NCI-H460 (cell line): ENCODE data around the gene CARNS1. TPM values are rescaled to one million over a fixed set of nuclear protein-coding genes. Genes with fewer than 3 reads are reported as not detected.
"Not testable (repeated sequence)": the region's sequence is repeated elsewhere in the genome, so short reads cannot be mapped to it uniquely, and the experiment has no call there.

Experiments
- DNase-seq: peaks from one replicate; pipeline ENCODE4 v3.0.0-alpha.2; 2016; ENCODE audit warnings: low read depth; ENCODE audit errors: extremely low read depth
- small RNA-seq, 2 experiments: library from RNA; depleted of rRNA; stranded (forward); fragments of <200 nt; gene quantifications; one replicate each; pipeline ENCODE3, GENCODE V24; 2014
- total RNA-seq: library from RNA; depleted of rRNA; stranded (reverse); fragments of >200 nt; shearing (Covaris generic); gene quantifications from 2 replicates; pipeline ENCODE4 v1.2.3, GENCODE V29; 2014; rRNA removed

CARNS1 gene
- total RNA-seq, 1 experiment from 2014 or later: 0.12 TPM

GRCh38 chr11:67463680-67464410, 48.4 kb downstream of the CARNS1 start:
- peak; percentile 87 for DNase-seq

GRCh38 chr11:67464411-67465188, 49.1 kb downstream of the CARNS1 start:
- DNase-seq: peak; percentile 75

GRCh38 chr11:67465189-67465510, 49.7 kb downstream of the CARNS1 start:
- DNase-seq: no peak

GRCh38 chr11:67465530-67465929, 50.1 kb downstream of the CARNS1 start:
- DNase-seq: not testable (repeated sequence)

- DNase-seq: no peak
Observed at GRCh38 chr11:67466367-67466766, 50.9 kb downstream of the CARNS1 start.

DNA sequence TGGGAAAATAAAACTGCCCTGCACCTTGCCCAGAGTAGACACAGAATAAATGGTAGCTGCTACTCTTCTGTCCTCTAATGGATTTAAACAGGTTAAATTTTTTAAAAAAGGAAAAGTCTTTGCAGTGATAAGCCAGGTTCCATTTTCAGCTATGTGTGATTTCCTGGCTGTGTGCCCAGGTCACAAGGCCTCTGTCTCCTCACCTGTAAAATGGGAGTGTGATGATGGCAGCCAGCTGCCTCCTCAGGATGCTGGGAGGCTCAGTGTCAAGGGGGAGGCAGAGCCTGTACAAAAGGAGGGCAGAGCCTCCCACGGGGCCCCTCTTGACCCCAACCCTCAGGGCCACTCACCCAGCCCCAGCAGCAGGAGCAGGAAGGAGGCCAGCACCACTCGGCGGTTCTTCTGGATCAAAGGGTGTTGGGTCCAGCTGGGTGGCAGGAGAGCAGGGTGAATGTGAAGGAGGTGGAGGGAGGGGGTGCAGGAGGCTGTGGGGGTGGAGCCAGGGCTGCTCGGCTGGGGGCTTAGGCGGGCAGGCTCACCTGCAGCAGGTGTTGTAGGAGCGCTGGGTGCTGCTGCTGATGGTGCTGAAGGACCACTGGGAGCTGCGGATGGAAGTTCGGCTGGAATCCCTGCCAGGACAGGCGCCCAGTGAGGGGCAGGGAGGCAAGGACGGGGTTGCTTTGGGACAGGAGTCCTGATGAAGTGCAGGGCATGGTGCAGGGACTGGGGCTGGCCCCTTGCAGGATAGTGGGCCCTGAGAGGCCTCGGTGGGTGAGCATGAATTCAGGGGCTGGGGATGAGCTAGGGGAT, 51.7 kb downstream of the CARNS1 start:
- DNase-seq: no peak

GRCh38 chr11:67468056-67468455, 52.6 kb downstream of the CARNS1 start:
- DNase-seq: no peak

DNA sequence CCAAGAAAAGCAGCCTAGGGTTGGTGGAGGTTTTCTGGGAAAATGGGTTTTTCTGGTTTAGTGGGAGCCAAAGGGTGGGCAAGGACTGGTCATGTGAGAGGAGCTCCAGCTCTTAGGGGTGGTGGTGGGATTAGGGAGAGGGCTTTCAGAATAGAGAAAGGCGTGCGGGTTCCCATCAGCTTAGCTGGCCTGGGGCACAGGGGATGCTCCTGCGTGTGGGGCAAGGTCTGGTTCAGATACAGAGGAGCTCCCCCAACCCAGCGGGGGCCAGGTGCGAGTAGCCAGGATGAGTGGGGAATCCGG, 52.9 kb downstream of the CARNS1 start:
- DNase-seq: no peak

- peak; percentile 80 for DNase-seq
Observed at GRCh38 chr11:67468759-67469507, 53.5 kb downstream of the CARNS1 start, which contains the start of gene TMEM134. Gene TMEM134 (minus strand): TSS chr11:67469251. CDS start chr11:67469192, 59 bp downstream.

DNA sequence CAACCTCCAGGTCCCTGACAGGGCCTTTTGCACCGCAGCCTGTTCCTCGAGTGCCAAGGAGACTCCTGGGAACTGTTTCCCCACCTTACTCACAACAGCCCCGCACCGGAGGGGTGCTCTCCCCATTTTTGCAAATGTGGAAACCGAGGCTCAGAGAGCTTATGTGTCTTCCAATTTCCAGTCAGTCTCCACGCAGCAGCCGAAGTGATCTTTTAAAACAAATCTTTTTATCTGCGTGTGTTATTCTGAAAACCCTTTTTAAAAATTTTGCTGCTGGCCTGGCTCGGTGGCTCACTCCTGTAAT, 54.0 kb downstream of the CARNS1 start:
- DNase-seq: no peak

GRCh38 chr11:67470337-67471002, 55.0 kb downstream of the CARNS1 start:
- DNase-seq: no peak

DNA sequence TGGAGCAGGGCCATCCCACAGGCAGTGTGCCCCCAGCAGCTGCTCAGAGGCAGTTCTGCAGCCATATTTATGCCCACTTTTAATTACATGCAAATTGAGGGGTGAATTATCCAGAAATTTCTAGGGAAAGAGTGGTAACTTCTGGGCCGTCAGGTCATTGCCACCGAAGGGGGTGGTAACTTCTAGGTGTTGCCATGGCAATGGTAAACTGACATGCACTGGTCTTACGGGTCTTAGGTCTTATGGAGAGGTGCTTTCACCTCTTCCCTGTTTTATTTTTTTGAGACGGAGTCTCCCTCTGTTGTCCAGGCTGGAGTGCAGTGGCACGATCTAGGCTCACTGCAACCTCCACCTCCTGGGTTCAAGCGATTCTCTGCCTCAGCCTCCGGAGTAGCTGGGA, 57.4 kb downstream of the CARNS1 start:
- no peak for DNase-seq

Small RNAs within 50 kb of the gene (small RNA-seq; reads per million reads assigned to genes)
- 0 to 0.06 reads per million in 2 experiments for gene RNU6-1238P

Other genes with a start within 250 kb of the CARNS1 start
- 39.2 and 40.7 TPM in 2 replicates for gene GRK2, start 149.2 kb upstream of the CARNS1 start, total RNA-seq
- 14.3 and 21.2 TPM in 2 replicates for gene ANKRD13D, start 126.4 kb upstream of the CARNS1 start, total RNA-seq
- 5.0 and 8.6 TPM in 2 replicates for gene SSH3, start 112.1 kb upstream of the CARNS1 start, total RNA-seq
- 62.8 and 75.5 TPM in 2 replicates for gene POLD4, start 62.1 kb upstream of the CARNS1 start, total RNA-seq
- 4.9 and 5.3 TPM in 2 replicates for gene CLCF1, start 42.1 kb upstream of the CARNS1 start, total RNA-seq
- gene RAD9A, start 23.7 kb upstream of the CARNS1 start, total RNA-seq: 4.2 and 5.9 TPM in 2 replicates
- 137 and 159 TPM in 2 replicates for gene PPP1CA, start 13.8 kb upstream of the CARNS1 start, total RNA-seq
- gene TBC1D10C, start 11.6 kb upstream of the CARNS1 start, total RNA-seq: not detected in 2 replicates
- gene RPS6KB2, start 12.8 kb downstream of the CARNS1 start, total RNA-seq: 21.6 and 23.6 TPM in 2 replicates
- gene PTPRCAP, start 22.0 kb downstream of the CARNS1 start, total RNA-seq: not detected in 2 replicates
- 29.2 and 33.0 TPM in 2 replicates for gene CORO1B, start 27.8 kb downstream of the CARNS1 start, total RNA-seq
- not detected in 2 replicates for gene GPR152, start 37.1 kb downstream of the CARNS1 start, total RNA-seq
- 3.2 and 4.1 TPM in 2 replicates for gene CABP4, start 39.7 kb downstream of the CARNS1 start, total RNA-seq
- 7.4 and 19.9 TPM in 2 replicates for gene TMEM134, start 53.6 kb downstream of the CARNS1 start, total RNA-seq
- 49.2 and 49.5 TPM in 2 replicates for gene AIP, start 67.3 kb downstream of the CARNS1 start, total RNA-seq
- gene PITPNM1, start 89.7 kb downstream of the CARNS1 start, total RNA-seq: 24.5 TPM in 2 replicates
- gene CDK2AP2, start 92.5 kb downstream of the CARNS1 start, total RNA-seq: 25.1 and 29.6 TPM in 2 replicates
- gene CABP2, start 107.8 kb downstream of the CARNS1 start, total RNA-seq: not detected in 2 replicates
- 665 and 811 TPM in 2 replicates for gene GSTP1, start 168.1 kb downstream of the CARNS1 start, total RNA-seq
- 152 and 162 TPM in 2 replicates for gene NDUFV1, start 191.3 kb downstream of the CARNS1 start, total RNA-seq
- 3.5 and 6.9 TPM in 2 replicates for gene NUDT8, start 214.3 kb downstream of the CARNS1 start, total RNA-seq
- not detected in 2 replicates for gene TBX10, start 224.1 kb downstream of the CARNS1 start, total RNA-seq
- gene ACY3, start 235.1 kb downstream of the CARNS1 start, total RNA-seq: not detected in 2 replicates